HG02840 (cell line): ENCODE data around the gene KCNH2.

Source experiments
- ATAC-seq: cut with Tn5 transposase; IDR thresholded peaks from one replicate; pipeline ENCODE4 v1.9.1; 2021; ENCODE audit warnings: mild to moderate bottlenecking, moderate library complexity, moderate number of reproducible peaks; ENCODE audit not compliant: unreplicated experiment, low FRiP score

Gene KCNH2

GRCh38 chr7:150996376-150997074 is 18.4 kb upstream of the KCNH2 start:
- no peak for ATAC-seq

- ATAC-seq = no peak
Measured at GRCh38 chr7:150994838-150995510, 16.9 kb upstream of the KCNH2 start.

GRCh38 chr7:150994141-150994837 is 16.2 kb upstream of the KCNH2 start:
- no peak for ATAC-seq

GRCh38 chr7:150993511-150993910 is 15.4 kb upstream of the KCNH2 start:
- ATAC-seq = no peak

GRCh38 chr7:150992833-150993302 is 14.7 kb upstream of the KCNH2 start:
- ATAC-seq = no peak

GRCh38 chr7:150992051-150992640 is 14.0 kb upstream of the KCNH2 start:
- ATAC-seq = no peak

GRCh38 chr7:150990416-150991186 is 12.5 kb upstream of the KCNH2 start, which contains the start of gene NOS3:
NOS3 (plus strand) TSS chr7:150991017; CDS start chr7:150993804, 2,787 bp downstream.
- no peak for ATAC-seq

GRCh38 chr7:150989456-150989855 is 11.3 kb upstream of the KCNH2 start:
- ATAC-seq = no peak

- no peak for ATAC-seq
Measured at GRCh38 chr7:150988230-150989226, 10.4 kb upstream of the KCNH2 start.

- no peak for ATAC-seq
Measured at GRCh38 chr7:150986556-150986955, 8.4 kb upstream of the KCNH2 start.

GRCh38 chr7:150986099-150986512 is 8.0 kb upstream of the KCNH2 start:
- no peak for ATAC-seq

GRCh38 chr7:150983893-150984368 is 5.8 kb upstream of the KCNH2 start:
- ATAC-seq = no peak

- no peak for ATAC-seq
Measured at GRCh38 chr7:150982351-150982750, 4.2 kb upstream of the KCNH2 start.

GRCh38 chr7:150981644-150982043 is 3.5 kb upstream of the KCNH2 start:
- no peak for ATAC-seq

GRCh38 chr7:150980663-150981062 is 2.5 kb upstream of the KCNH2 start:
- ATAC-seq = no peak

GRCh38 chr7:150979713-150980390 is 1.7 kb upstream of the KCNH2 start:
- ATAC-seq = no peak

- no peak for ATAC-seq
Measured at GRCh38 chr7:150977382-150978125, 567 bp downstream of the KCNH2 start.
